ENCODE measurements around the gene TRNAU1AP. TPM values are rescaled to one million over a fixed set of nuclear protein-coding genes. Genes with fewer than 3 reads are reported as not detected.
A peak's percentile ranks its signal among the peaks of the same experiment; 100 is the strongest.
"Not testable (repeated sequence)": the region's sequence is repeated elsewhere in the genome, so short reads cannot be mapped to it uniquely, and the experiment has no call there.

TRNAU1AP gene
- total RNA-seq, 1 experiment from 2014 or later = 15.4 TPM

GRCh38 chr1:28573564-28573963, 20.7 kb downstream of the TRNAU1AP start:
- no peak for DNase-seq (ENCODE audit: extremely low read depth, low read depth)

GRCh38 chr1:28577052-28577678, 24.3 kb downstream of the TRNAU1AP start:
- DNase-seq (ENCODE audit: extremely low read depth, low read depth) = no peak

GRCh38 chr1:28577738-28578536, 25.1 kb downstream of the TRNAU1AP start:
- DNase-seq (ENCODE audit: extremely low read depth, low read depth) = no peak

GRCh38 chr1:28578696-28579218, 25.9 kb downstream of the TRNAU1AP start:
- no peak for DNase-seq (ENCODE audit: extremely low read depth, low read depth)

- no peak for DNase-seq (ENCODE audit: extremely low read depth, low read depth)
Observed at GRCh38 chr1:28579401-28579800, 26.5 kb downstream of the TRNAU1AP start.

GRCh38 chr1:28580722-28581530, 28.0 kb downstream of the TRNAU1AP start:
- no peak for DNase-seq (ENCODE audit: extremely low read depth, low read depth)

- DNase-seq (ENCODE audit: extremely low read depth, low read depth) = peak; percentile 90
Observed at GRCh38 chr1:28581531-28582247, 28.8 kb downstream of the TRNAU1AP start.

- DNase-seq (ENCODE audit: extremely low read depth, low read depth) = no peak
Observed at GRCh38 chr1:28582248-28582615, 29.3 kb downstream of the TRNAU1AP start.

GRCh38 chr1:28586585-28587391, 33.9 kb downstream of the TRNAU1AP start:
- DNase-seq (ENCODE audit: extremely low read depth, low read depth) = not testable (repeated sequence)

- DNase-seq (ENCODE audit: extremely low read depth, low read depth) = no peak
Observed at GRCh38 chr1:28591708-28592320, 38.9 kb downstream of the TRNAU1AP start, which contains the start of gene RAB42. Gene RAB42 (plus strand): TSS chr1:28592265. CDS start chr1:28592512, 247 bp downstream.

GRCh38 chr1:28592321-28593071, 39.6 kb downstream of the TRNAU1AP start:
- no peak for DNase-seq (ENCODE audit: extremely low read depth, low read depth)

- DNase-seq (ENCODE audit: extremely low read depth, low read depth) = not testable (repeated sequence)
Observed at GRCh38 chr1:28593988-28594356, 41.1 kb downstream of the TRNAU1AP start.

GRCh38 chr1:28594686-28595411, 42.0 kb downstream of the TRNAU1AP start:
- not testable (repeated sequence) for DNase-seq (ENCODE audit: extremely low read depth, low read depth)

GRCh38 chr1:28595412-28596191, 42.7 kb downstream of the TRNAU1AP start:
- no peak for DNase-seq (ENCODE audit: extremely low read depth, low read depth)

GRCh38 chr1:28596276-28596675, 43.4 kb downstream of the TRNAU1AP start:
- DNase-seq (ENCODE audit: extremely low read depth, low read depth) = not testable (repeated sequence)

GRCh38 chr1:28601696-28602095, 48.8 kb downstream of the TRNAU1AP start:
- DNase-seq (ENCODE audit: extremely low read depth, low read depth) = no peak
